Body of pancreas (tissue), 4 donors: Measurements from ENCODE around the gene ELOA.

Experiments used
- POLR2A ChIP-seq, 3 donors: fragments of 450-650 bp; IDR thresholded peaks; one replicate each; pipeline ENCODE4 v1.6.1; 2016; ENCODE audit warnings: antibody characterized with exemption in 3 of 3, mild to moderate bottlenecking in 2 of 3
- TF ChIP-seq, protein P1 (sequence below), 7 experiments: fragments of 450-650 bp in 4 of 7; fragments of 200-600 bp in 3 of 7; sonication (generic) in 3 of 7; IDR thresholded peaks; one replicate each; pipeline ENCODE4 v1.5.1; 2016 to 2019; ENCODE audit warnings: antibody characterized with exemption in 7 of 7

DNA sequence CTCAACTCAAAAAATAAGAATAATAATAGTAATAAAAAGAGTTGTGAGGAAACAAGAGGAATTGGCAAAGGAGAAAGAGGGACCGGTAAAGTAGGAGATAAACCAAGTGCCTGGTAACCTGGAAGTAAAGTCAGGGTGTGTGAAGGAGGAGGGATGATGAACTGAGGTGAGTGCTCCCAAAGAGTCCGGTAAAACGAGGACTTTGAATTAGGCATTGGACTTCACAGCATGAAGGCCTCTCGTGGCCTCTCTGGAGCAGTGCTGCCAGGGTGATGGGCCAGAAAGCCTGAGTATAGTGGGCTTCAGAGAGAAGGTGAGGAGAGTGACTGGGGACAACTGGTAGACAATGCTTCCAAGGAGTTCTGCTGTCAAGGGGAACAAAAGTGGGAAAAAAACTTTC lies 34.0 kb upstream of the ELOA start:
- no peak for TF ChIP-seq POLR2A (IDR thresholded peaks at IDR 0.05)
- TF ChIP-seq, protein P1, sequence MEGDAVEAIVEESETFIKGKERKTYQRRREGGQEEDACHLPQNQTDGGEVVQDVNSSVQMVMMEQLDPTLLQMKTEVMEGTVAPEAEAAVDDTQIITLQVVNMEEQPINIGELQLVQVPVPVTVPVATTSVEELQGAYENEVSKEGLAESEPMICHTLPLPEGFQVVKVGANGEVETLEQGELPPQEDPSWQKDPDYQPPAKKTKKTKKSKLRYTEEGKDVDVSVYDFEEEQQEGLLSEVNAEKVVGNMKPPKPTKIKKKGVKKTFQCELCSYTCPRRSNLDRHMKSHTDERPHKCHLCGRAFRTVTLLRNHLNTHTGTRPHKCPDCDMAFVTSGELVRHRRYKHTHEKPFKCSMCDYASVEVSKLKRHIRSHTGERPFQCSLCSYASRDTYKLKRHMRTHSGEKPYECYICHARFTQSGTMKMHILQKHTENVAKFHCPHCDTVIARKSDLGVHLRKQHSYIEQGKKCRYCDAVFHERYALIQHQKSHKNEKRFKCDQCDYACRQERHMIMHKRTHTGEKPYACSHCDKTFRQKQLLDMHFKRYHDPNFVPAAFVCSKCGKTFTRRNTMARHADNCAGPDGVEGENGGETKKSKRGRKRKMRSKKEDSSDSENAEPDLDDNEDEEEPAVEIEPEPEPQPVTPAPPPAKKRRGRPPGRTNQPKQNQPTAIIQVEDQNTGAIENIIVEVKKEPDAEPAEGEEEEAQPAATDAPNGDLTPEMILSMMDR (IDR thresholded peaks at IDR 0.05) = no peak
